Trophoblast cell (in vitro differentiated cells and primary cell): ENCODE measurements around the gene RNF222.

Experiments
- DNase-seq, 2 donors: peaks; one replicate each; pipeline ENCODE4 v3.0.0-alpha.2; 2016
- H2AFZ ChIP-seq: 2 replicates; pipeline ENCODE4 v1.6.1; 2013; ENCODE audit warnings: low read length, moderate library complexity, mild to moderate bottlenecking; ENCODE audit not compliant: insufficient read depth, poor library complexity
- H2AK5ac ChIP-seq: 2 replicates; pipeline ENCODE4 v1.6.1; 2013; ENCODE audit warnings: mild to moderate bottlenecking, low read length
- H2BK120ac ChIP-seq: 2 replicates; pipeline ENCODE4 v1.6.1; 2013; ENCODE audit warnings: low read length, mild to moderate bottlenecking, moderate library complexity; ENCODE audit not compliant: insufficient read depth, poor library complexity
- H2BK12ac ChIP-seq: 2 replicates; pipeline ENCODE4 v1.6.1; 2013; ENCODE audit warnings: mild to moderate bottlenecking, low read length, moderate library complexity
- H2BK5ac ChIP-seq: 2 replicates; pipeline ENCODE4 v1.6.1; 2013; ENCODE audit warnings: low read length, low read depth, moderate library complexity, mild to moderate bottlenecking; ENCODE audit not compliant: poor library complexity
- H3K14ac ChIP-seq: 2 replicates; pipeline ENCODE4 v1.6.1; 2013; ENCODE audit warnings: mild to moderate bottlenecking, low read length
- H3K18ac ChIP-seq: 2 replicates; pipeline ENCODE4 v1.6.1; 2013; ENCODE audit warnings: mild to moderate bottlenecking, low read length
- H3K23ac ChIP-seq: 2 replicates; pipeline ENCODE4 v1.6.1; 2013; ENCODE audit warnings: low read length
- H3K27ac ChIP-seq: 2 replicates; pipeline ENCODE4 v1.5.1; 2013; ENCODE audit warnings: low read depth, mild to moderate bottlenecking, inconsistent platforms, low read length, moderate library complexity
- H3K27me3 ChIP-seq: 2 replicates; pipeline ENCODE4 v1.6.1; 2013; ENCODE audit warnings: inconsistent platforms, mild to moderate bottlenecking, low read length, moderate library complexity; ENCODE audit not compliant: insufficient read depth
- H3K36me3 ChIP-seq, 2 experiments: 1 replicate in 1 of 2; 2 replicates in 1 of 2; pipeline ENCODE4 v1.6.1; 2013; ENCODE audit warnings: low read length in 2 of 2, mild to moderate bottlenecking in 2 of 2, moderate library complexity in 1 of 2; ENCODE audit not compliant: insufficient read depth in 2 of 2, control insufficient read depth in 1 of 2
- H3K4ac ChIP-seq: 2 replicates; pipeline ENCODE4 v1.6.1; 2013; ENCODE audit warnings: low read depth, mild to moderate bottlenecking, low read length, moderate library complexity
- H3K4me1 ChIP-seq, 2 experiments: 1 replicate in 1 of 2; 2 replicates in 1 of 2; pipeline ENCODE4 v1.6.1; 2013; ENCODE audit warnings: low read length in 2 of 2, mild to moderate bottlenecking in 2 of 2, moderate library complexity in 1 of 2; ENCODE audit not compliant: insufficient read depth in 2 of 2, control insufficient read depth in 1 of 2
- H3K4me2 ChIP-seq: 2 replicates; pipeline ENCODE4 v1.6.1; 2013; ENCODE audit warnings: inconsistent platforms, mild to moderate bottlenecking, low read length, moderate library complexity
- H3K4me3 ChIP-seq: 2 replicates; pipeline ENCODE4 v1.5.1; 2013; ENCODE audit warnings: mild to moderate bottlenecking, low read depth, low read length, inconsistent platforms
- H3K79me1 ChIP-seq: one replicate; pipeline ENCODE4 v1.6.1; 2013; ENCODE audit warnings: low read length
- H3K79me2 ChIP-seq: 2 replicates; pipeline ENCODE4 v1.6.1; 2013; ENCODE audit warnings: low read length, mild to moderate bottlenecking; ENCODE audit not compliant: control insufficient read depth, insufficient read depth, poor library complexity
- H3K9ac ChIP-seq: 2 replicates; pipeline ENCODE4 v1.6.1; 2013; ENCODE audit warnings: mild to moderate bottlenecking, low read length
- H3K9me3 ChIP-seq: 2 replicates; pipeline ENCODE4 v1.6.1; 2013; ENCODE audit warnings: low read depth, mild to moderate bottlenecking, control low read depth, inconsistent platforms, low read length; ENCODE audit not compliant: insufficient read depth
- H4K12ac ChIP-seq: 2 replicates; pipeline ENCODE4 v1.6.1; 2013; ENCODE audit warnings: low read depth, mild to moderate bottlenecking, low read length, moderate library complexity
- H4K8ac ChIP-seq: 2 replicates; pipeline ENCODE4 v1.6.1; 2013; ENCODE audit warnings: low read depth, mild to moderate bottlenecking, low read length, moderate library complexity
- H4K91ac ChIP-seq: one replicate; pipeline ENCODE4 v1.6.1; 2013; ENCODE audit warnings: low read depth, mild to moderate bottlenecking, low read length, moderate library complexity
- WGBS: extraction: QIAGEN DNeasy Blood & Tissue Kit; methylation state at CpG from one replicate; pipeline ENCODE4 v1.1.7; 2013; ENCODE audit warnings: missing lambda C conversion rate; ENCODE audit not compliant: insufficient read length, insufficient coverage; ENCODE audit errors: extremely low coverage; 5-methylcytosine and 5-hydroxymethylcytosine counted together

The RNF222 gene

GRCh38 chr17:8413328-8413727, 15.7 kb upstream of the RNF222 start:
- Histone ChIP-seq H4K8ac (no peak overlapping the region), H2BK12ac (no peak overlapping the region), H4K91ac (no peak overlapping the region), H3K4me1 (peaks cover 0 to 1% of the 10 kb centered on the region in 2 experiments), H4K12ac (no peak overlapping the region), H3K79me1 (no peaks in the 10 kb centered on the region), H3K27ac (no peak overlapping the region), H3K9ac (no peak overlapping the region), H3K4me3 (no peak overlapping the region), H3K27me3 (no peaks in the 10 kb centered on the region), H3K9me3 (no peaks in the 10 kb centered on the region), H2BK120ac (no peak overlapping the region), H3K18ac (no peak overlapping the region), H3K14ac (no peak overlapping the region), H2AK5ac (no peak overlapping the region), H2AFZ (no peak overlapping the region), H2BK5ac (no peak overlapping the region), H3K79me2 (no peaks in the 10 kb centered on the region), H3K4ac (no peak overlapping the region), H3K4me2 (no peak overlapping the region), H3K23ac (no peak overlapping the region), H3K36me3 (no peaks in the 10 kb centered on the region)
- no peak for DNase-seq
- no CpG with 5 or more reads among the region's 4 CpGs for WGBS

GRCh38 chr17:8412089-8412488, 14.5 kb upstream of the RNF222 start:
- peak; percentile 36 to 38 for DNase-seq
- H3K14ac ChIP-seq = no peak overlapping the region
- no peak overlapping the region for H2AFZ ChIP-seq
- no peak overlapping the region for H3K27ac ChIP-seq
- no peak overlapping the region for H2BK5ac ChIP-seq
- no peaks in the 10 kb centered on the region for H3K9me3 ChIP-seq
- no peak overlapping the region for H3K18ac ChIP-seq
- no peak overlapping the region for H3K4me2 ChIP-seq
- no peaks in the 10 kb centered on the region for H3K27me3 ChIP-seq
- H3K9ac ChIP-seq = no peak overlapping the region
- no peak overlapping the region for H2AK5ac ChIP-seq
- no peaks in the 10 kb centered on the region for H3K79me2 ChIP-seq
- WGBS = no CpG with 5 or more reads among the region's 5 CpGs
- no peaks in the 10 kb centered on the region for H3K36me3 ChIP-seq
- no peak overlapping the region for H3K4me3 ChIP-seq
- H3K79me1 ChIP-seq = no peaks in the 10 kb centered on the region
- no peak overlapping the region for H2BK12ac ChIP-seq
- H3K23ac ChIP-seq = no peak overlapping the region
- H3K4ac ChIP-seq = no peak overlapping the region
- H2BK120ac ChIP-seq = no peak overlapping the region
- H4K12ac ChIP-seq = no peak overlapping the region
- no peak overlapping the region for H4K8ac ChIP-seq
- no peak overlapping the region for H4K91ac ChIP-seq
- peaks cover 0 to 3% of the 10 kb centered on the region in 2 experiments for H3K4me1 ChIP-seq

- no peak overlapping the region for H3K27ac ChIP-seq
- peaks cover 0 to 3% of the 10 kb centered on the region in 2 experiments for H3K4me1 ChIP-seq
- H3K79me2 ChIP-seq = no peaks in the 10 kb centered on the region
- no peak overlapping the region for H4K91ac ChIP-seq
- no peak overlapping the region for H3K18ac ChIP-seq
- H3K23ac ChIP-seq = no peak overlapping the region
- no CpG with 5 or more reads among the region's 1 CpG for WGBS
- H3K9ac ChIP-seq = no peak overlapping the region
- H2AFZ ChIP-seq = no peak overlapping the region
- no peaks in the 10 kb centered on the region for H3K36me3 ChIP-seq
- no peak overlapping the region for H3K4me2 ChIP-seq
- no peaks in the 10 kb centered on the region for H3K27me3 ChIP-seq
- no peak overlapping the region for H3K14ac ChIP-seq
- no peak overlapping the region for H4K8ac ChIP-seq
- no peak overlapping the region for H3K4me3 ChIP-seq
- DNase-seq = no peak
- no peak overlapping the region for H2BK12ac ChIP-seq
- H3K4ac ChIP-seq = no peak overlapping the region
- H3K79me1 ChIP-seq = no peaks in the 10 kb centered on the region
- H4K12ac ChIP-seq = no peak overlapping the region
- H2AK5ac ChIP-seq = no peak overlapping the region
- no peak overlapping the region for H2BK5ac ChIP-seq
- H2BK120ac ChIP-seq = no peak overlapping the region
- H3K9me3 ChIP-seq = no peaks in the 10 kb centered on the region
Observed at GRCh38 chr17:8410883-8411238, 13.2 kb upstream of the RNF222 start.

- DNase-seq = peak; percentile 80 to 97
- Histone ChIP-seq H3K14ac (no peak overlapping the region), H3K36me3 (no peaks in the 10 kb centered on the region), H3K4me1 (peaks cover 0 to 3% of the 10 kb centered on the region in 2 experiments), H2AK5ac (no peak overlapping the region), H3K4me2 (peak overlapping the region; percentile 23), H4K12ac (no peak overlapping the region), H3K9ac (no peak overlapping the region), H3K4ac (no peak overlapping the region), H2BK120ac (no peak overlapping the region), H3K79me2 (no peaks in the 10 kb centered on the region), H3K27me3 (no peaks in the 10 kb centered on the region), H2BK12ac (no peak overlapping the region), H3K79me1 (no peaks in the 10 kb centered on the region), H3K4me3 (no peak overlapping the region), H3K23ac (no peak overlapping the region), H4K91ac (no peak overlapping the region), H3K27ac (no peak overlapping the region), H2BK5ac (no peak overlapping the region), H4K8ac (peak overlapping the region; percentile 30), H3K9me3 (no peaks in the 10 kb centered on the region), H2AFZ (no peak overlapping the region), H3K18ac (no peak overlapping the region)
- WGBS = no CpG with 5 or more reads among the region's 19 CpGs
Observed at GRCh38 chr17:8409966-8410882, 12.6 kb upstream of the RNF222 start.
